Activated T-cell treated with anti-CD3 and anti-CD28 coated beads, Interleukin-2, amount 50 U/mL, for 1 hour (primary cell): ENCODE results near the gene SUMO1.
"Not testable (repeated sequence)": the region's sequence is repeated elsewhere in the genome, so short reads cannot be mapped to it uniquely, and the experiment has no call there.

Source experiments
- DNase-seq: peaks from one replicate; pipeline ENCODE4 v3.0.0-alpha.2; 2020

SUMO1 gene

GRCh38 chr2:202238234-202239197 lies at the start of gene SUMO1:
TSS of gene SUMO1 (minus strand) at chr2:202238597. CDS start at chr2:202238451, 146 bp downstream.
- DNase-seq = peak; percentile 93

- DNase-seq = no peak
Observed at GRCh38 chr2:202286595-202286994, 48.2 kb upstream of the SUMO1 start.

- DNase-seq = no peak
Observed at GRCh38 chr2:202278944-202279343, 40.5 kb upstream of the SUMO1 start.

GRCh38 chr2:202278036-202278760 lies 39.8 kb upstream of the SUMO1 start:
- no peak for DNase-seq

- DNase-seq = not testable (repeated sequence)
Observed at GRCh38 chr2:202276078-202276720, 37.8 kb upstream of the SUMO1 start.

GRCh38 chr2:202270487-202270886 lies 32.1 kb upstream of the SUMO1 start:
- no peak for DNase-seq

GRCh38 chr2:202269585-202269984 lies 31.2 kb upstream of the SUMO1 start:
- DNase-seq = peak; percentile 26

- no peak for DNase-seq
Observed at GRCh38 chr2:202267495-202267894, 29.1 kb upstream of the SUMO1 start.

- peak; percentile 84 for DNase-seq
Observed at GRCh38 chr2:202265467-202266277, 27.3 kb upstream of the SUMO1 start, which contains the start of gene NOP58. TSS of gene NOP58 (plus strand) at chr2:202265763. CDS start at chr2:202265942, 179 bp downstream.

GRCh38 chr2:202261531-202261930 lies 23.1 kb upstream of the SUMO1 start:
- DNase-seq = no peak

GRCh38 chr2:202251494-202251893 lies 13.1 kb upstream of the SUMO1 start:
- no peak for DNase-seq

- DNase-seq = no peak
Observed at GRCh38 chr2:202249521-202250253, 11.3 kb upstream of the SUMO1 start.

GRCh38 chr2:202247710-202248109 lies 9.3 kb upstream of the SUMO1 start:
- DNase-seq = not testable (repeated sequence)

GRCh38 chr2:202237787-202238233 lies 587 bp downstream of the SUMO1 start:
- DNase-seq = no peak

GRCh38 chr2:202221873-202222272 lies 16.5 kb downstream of the SUMO1 start:
- no peak for DNase-seq

- DNase-seq = no peak
Observed at GRCh38 chr2:202215179-202215578, 23.2 kb downstream of the SUMO1 start.

GRCh38 chr2:202208526-202208925 lies 29.9 kb downstream of the SUMO1 start:
- no peak for DNase-seq

- no peak for DNase-seq
Observed at GRCh38 chr2:202204855-202205254, 33.5 kb downstream of the SUMO1 start.

- DNase-seq = no peak
Observed at GRCh38 chr2:202203348-202203747, 35.0 kb downstream of the SUMO1 start.

GRCh38 chr2:202201220-202202160 lies 36.9 kb downstream of the SUMO1 start:
- no peak for DNase-seq
